IMR-90 (cell line): ENCODE data around the gene RAD18.

Experiments
- POLR2A ChIP-seq: IDR thresholded peaks from 2 replicates; pipeline ENCODE4 v1.6.1; 2012; ENCODE audit warnings: mild to moderate bottlenecking, low read depth, low read length
- RAD21 ChIP-seq: IDR thresholded peaks from 2 replicates; pipeline ENCODE4 v1.6.1; 2012; ENCODE audit warnings: low read length, improper control_type of control experiment

DNA sequence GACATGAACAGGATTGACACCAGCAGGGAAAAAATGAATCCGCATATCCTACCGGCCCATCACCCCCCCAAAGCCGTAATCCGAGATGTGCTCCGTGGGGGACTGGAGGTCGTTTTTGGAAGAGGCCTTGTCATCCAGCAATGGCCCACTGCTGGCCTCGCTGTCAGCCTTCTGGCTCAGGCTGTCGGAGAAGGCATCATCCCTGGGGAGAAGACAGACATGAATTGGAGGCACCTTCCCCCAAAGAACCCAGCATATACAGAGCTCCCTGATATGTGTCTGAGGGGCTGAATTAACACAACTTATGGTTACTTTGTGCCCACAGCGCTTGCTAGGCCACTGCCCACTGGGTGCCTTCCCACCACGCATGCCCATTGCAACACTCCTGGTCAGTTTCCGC is 29.6 kb upstream of the RAD18 start:
- TF ChIP-seq RAD21 (no peak), POLR2A (no peak)
